Naive thymus-derived CD4-positive, alpha-beta T cell (primary cell): Measurements from ENCODE around the gene TAS2R1. TPM values are rescaled to one million over a fixed set of nuclear protein-coding genes. Genes with fewer than 3 reads are reported as not detected.

Experiments
- ATAC-seq: fragments of 150-1000 bp; cut with Tn5 transposase; 2 replicates; pipeline ENCODE4 v1.10.0; 2021; ENCODE audit warnings: mild to moderate bottlenecking, moderate library complexity
- CTCF ChIA-PET: fragments of 350-600 bp; sonication (Branson Sonifier 250); formaldehyde crosslinking; loops from one replicate; lab custom pipeline; 2021; ENCODE audit warnings: antibody characterized with exemption; lab: Charles Lee
- POLR2A ChIA-PET: fragments of 350-600 bp; sonication (Branson Sonifier 250); formaldehyde crosslinking; loops from one replicate; lab custom pipeline; 2021; ENCODE audit warnings: antibody characterized with exemption, inconsistent platforms; lab: Charles Lee
- DNase-seq, 9 donors: peaks; one replicate each; pipeline versions ENCODE4 v3.0.0 to v3.0.0-alpha.2; 2020 to 2022; ENCODE audit warnings: mixed read lengths in 1 of 9
- H3K27ac ChIP-seq: one replicate; pipeline ENCODE4 v1.7.0; 2013; ENCODE audit warnings: mild to moderate bottlenecking, low read depth, low read length, moderate library complexity
- H3K27me3 ChIP-seq, 2 donors: one replicate each; pipeline ENCODE4 v1.7.0; 2013; ENCODE audit warnings: low read length in 2 of 2, mild to moderate bottlenecking in 2 of 2, moderate library complexity in 2 of 2; ENCODE audit not compliant: control insufficient read depth in 2 of 2, insufficient read depth in 2 of 2
- H3K36me3 ChIP-seq, 3 experiments: 1 replicate in 2 of 3; 2 replicates in 1 of 3; pipeline ENCODE4 v1.7.0; 2013; ENCODE audit warnings: low read length in 3 of 3, mild to moderate bottlenecking in 3 of 3, moderate library complexity in 1 of 3; ENCODE audit not compliant: insufficient read depth in 3 of 3, control insufficient read depth in 2 of 3
- H3K4me1 ChIP-seq, 2 donors: one replicate each; pipeline ENCODE4 v1.7.0; 2013; ENCODE audit warnings: low read length in 2 of 2, mild to moderate bottlenecking in 2 of 2, moderate library complexity in 1 of 2; ENCODE audit not compliant: control insufficient read depth in 2 of 2, insufficient read depth in 2 of 2
- H3K4me3 ChIP-seq: 2 replicates; pipeline ENCODE4 v1.7.0; 2013; ENCODE audit warnings: mild to moderate bottlenecking, low read length
- H3K9me3 ChIP-seq, 3 experiments: 1 replicate in 2 of 3; 2 replicates in 1 of 3; pipeline ENCODE4 v1.7.0; 2013; ENCODE audit warnings: low read length in 3 of 3; ENCODE audit not compliant: control insufficient read depth in 2 of 3
- H3K27ac Mint-ChIP-seq, 9 donors: one replicate each; pipeline ENCODE4 v1.8.0; 2020 to 2022; ENCODE audit warnings: mixed read lengths in 9 of 9, mild to moderate bottlenecking in 8 of 9, moderate library complexity in 5 of 9, inconsistent platforms in 2 of 9
- H3K27me3 Mint-ChIP-seq, 5 donors: one replicate each; pipeline ENCODE4 v1.8.0; 2021 to 2022; ENCODE audit warnings: mixed read lengths in 5 of 5, mild to moderate bottlenecking in 1 of 5
- H3K36me3 Mint-ChIP-seq, 5 donors: one replicate each; pipeline ENCODE4 v1.8.0; 2020 to 2022; ENCODE audit warnings: mixed read lengths in 5 of 5, mild to moderate bottlenecking in 3 of 5, inconsistent platforms in 1 of 5
- H3K4me1 Mint-ChIP-seq, 7 donors: one replicate each; pipeline ENCODE4 v1.8.0; 2020 to 2022; ENCODE audit warnings: mixed read lengths in 7 of 7, mild to moderate bottlenecking in 3 of 7, inconsistent platforms in 1 of 7
- H3K4me3 Mint-ChIP-seq, 10 donors: one replicate each; pipeline ENCODE4 v1.8.0; 2020 to 2022; ENCODE audit warnings: mild to moderate bottlenecking in 10 of 10, mixed read lengths in 10 of 10, moderate library complexity in 6 of 10, inconsistent platforms in 2 of 10
- H3K9me3 Mint-ChIP-seq, 11 donors: one replicate each; pipeline ENCODE4 v1.8.0; 2020 to 2022; ENCODE audit warnings: mixed read lengths in 11 of 11, mild to moderate bottlenecking in 4 of 11, inconsistent platforms in 1 of 11, moderate library complexity in 1 of 11
- intact Hi-C, 2 donors: fragments of 100-400 bp; cut with micrococcal nuclease; formaldehyde crosslinking; loops; one replicate each; pipeline ENCODE4 v1.15.1; 2023
- polyA plus RNA-seq, 2 donors: library from polyadenylated mRNA; unstranded; fragments of 300-500 nt; fragmentation: Illumina TruSeq; gene quantifications; one replicate each; pipeline ENCODE4 v1.2.3, GENCODE V29; 2021
- total RNA-seq, 6 experiments: library from RNA in 5 of 6; stranded (reverse) in 5 of 6; gene quantifications; 1 replicate in 5 of 6; 2 replicates in 1 of 6; pipeline ENCODE4 v1.2.3 and lab custom pipeline; 2021 to 2026

TAS2R1 gene
- not detected for total RNA-seq
- not detected for polyA plus RNA-seq
- not detected for total RNA-seq (lab: John Stamatoyannopoulos, UW)

GRCh38 chr5:9630251-9630650 is at the start of gene TAS2R1:
Gene TAS2R1 (minus strand): TSS chr5:9630351. CDS start chr5:9630032, 319 bp downstream.
- Histone ChIP-seq H3K36me3 (no peaks in the 10 kb centered on the region), H3K4me3 (no peak within 1 kb of the TSS), H3K4me1 (no peaks in the 10 kb centered on the region), H3K27ac (no peak within 1 kb of the TSS), H3K9me3 (no peaks in the 10 kb centered on the region), H3K27me3 (no peaks in the 10 kb centered on the region)
- Mint-ChIP-seq H3K27me3 (peaks cover 0 to 4% (median 0%) of the 10 kb centered on the region in 5 donors), H3K4me3 (no peak within 1 kb of the TSS), H3K36me3 (no peaks in the 10 kb centered on the region), H3K9me3 (peaks cover 0 to 43% (median 8%) of the 10 kb centered on the region in 11 donors), H3K27ac (no peak within 1 kb of the TSS), H3K4me1 (no peaks in the 10 kb centered on the region)
- DNase-seq (no peak), ATAC-seq (no peak)
- ChIA-PET POLR2A (no interaction called here), CTCF (no interaction called here)
- intact Hi-C loops, result no loop called here

GRCh38 chr5:9670371-9670770 is 40.2 kb upstream of the TAS2R1 start:
- H3K4me1 Mint-ChIP-seq, result no peaks in the 10 kb centered on the region

GRCh38 chr5:9667906-9668305 is 37.8 kb upstream of the TAS2R1 start:
- H3K27ac Mint-ChIP-seq, result no peak overlapping the region
- H3K9me3 Mint-ChIP-seq, result peaks cover 0 to 28% (median 7%) of the 10 kb centered on the region in 11 donors
- H3K4me1 Mint-ChIP-seq, result no peaks in the 10 kb centered on the region
- Histone ChIP-seq H3K27ac (no peak overlapping the region), H3K9me3 (no peaks in the 10 kb centered on the region), H3K27me3 (no peaks in the 10 kb centered on the region), H3K36me3 (no peaks in the 10 kb centered on the region), H3K4me3 (no peak overlapping the region), H3K4me1 (no peaks in the 10 kb centered on the region)
- no peaks in the 10 kb centered on the region for H3K36me3 Mint-ChIP-seq
- no peak overlapping the region for H3K4me3 Mint-ChIP-seq
- ATAC-seq (no peak), DNase-seq (no peak)
- intact Hi-C loops, result no loop called here
- ChIA-PET CTCF (no interaction called here), POLR2A (no interaction called here)
- peaks cover 0 to 8% (median 0%) of the 10 kb centered on the region in 5 donors for H3K27me3 Mint-ChIP-seq

More at GRCh38 chr5:9670371-9670770, 40.2 kb upstream of the TAS2R1 start:
- Mint-ChIP-seq H3K4me3 (no peak overlapping the region), H3K27ac (no peak overlapping the region), H3K27me3 (peaks cover 0 to 5% (median 0%) of the 10 kb centered on the region in 5 donors), H3K9me3 (peaks cover 0 to 26% (median 6%) of the 10 kb centered on the region in 11 donors), H3K36me3 (no peaks in the 10 kb centered on the region)
- Histone ChIP-seq H3K27ac (no peak overlapping the region), H3K27me3 (no peaks in the 10 kb centered on the region), H3K9me3 (no peaks in the 10 kb centered on the region), H3K4me1 (no peaks in the 10 kb centered on the region), H3K36me3 (no peaks in the 10 kb centered on the region), H3K4me3 (no peak overlapping the region)
- ATAC-seq, result no peak
- POLR2A ChIA-PET, result no interaction called here
- CTCF ChIA-PET, result no interaction called here
- DNase-seq, result no peak
- intact Hi-C loops, result no loop called here

- no peak overlapping the region for H3K27ac ChIP-seq
- H3K36me3 ChIP-seq, result no peaks in the 10 kb centered on the region
- H3K4me3 ChIP-seq, result no peak overlapping the region
- POLR2A ChIA-PET, result no interaction called here
- Mint-ChIP-seq H3K36me3 (no peaks in the 10 kb centered on the region), H3K4me3 (no peak overlapping the region), H3K9me3 (peaks cover 2 to 30% (median 9%) of the 10 kb centered on the region in 11 donors), H3K27me3 (peaks cover 0 to 8% (median 0%) of the 10 kb centered on the region in 5 donors), H3K4me1 (no peaks in the 10 kb centered on the region), H3K27ac (no peak overlapping the region)
- CTCF ChIA-PET, result no interaction called here
- no peaks in the 10 kb centered on the region for H3K27me3 ChIP-seq
- intact Hi-C loops, result no loop called here
- DNase-seq, result no peak
- H3K4me1 ChIP-seq, result no peaks in the 10 kb centered on the region
- no peaks in the 10 kb centered on the region for H3K9me3 ChIP-seq
- ATAC-seq, result no peak
Measured at GRCh38 chr5:9663891-9664290, 33.7 kb upstream of the TAS2R1 start.

GRCh38 chr5:9661316-9662015 is 31.3 kb upstream of the TAS2R1 start:
- ChIA-PET POLR2A (no interaction called here), CTCF (no interaction called here)
- H3K4me3 Mint-ChIP-seq, result no peak overlapping the region

GRCh38 chr5:9658706-9659105 is 28.6 kb upstream of the TAS2R1 start:
- DNase-seq (no peak), ATAC-seq (no peak)
- no peaks in the 10 kb centered on the region for H3K27me3 Mint-ChIP-seq
- no peaks in the 10 kb centered on the region for H3K4me1 Mint-ChIP-seq
- POLR2A ChIA-PET, result no interaction called here
- H3K27me3 ChIP-seq, result no peaks in the 10 kb centered on the region
- H3K36me3 ChIP-seq, result no peaks in the 10 kb centered on the region
- no peak overlapping the region for H3K27ac Mint-ChIP-seq
- H3K9me3 ChIP-seq, result no peaks in the 10 kb centered on the region
- no peak overlapping the region for H3K4me3 ChIP-seq
- no peak overlapping the region for H3K4me3 Mint-ChIP-seq
- H3K9me3 Mint-ChIP-seq, result peaks cover 0 to 5% (median 0%) of the 10 kb centered on the region in 11 donors
- no peaks in the 10 kb centered on the region for H3K36me3 Mint-ChIP-seq
- no peaks in the 10 kb centered on the region for H3K4me1 ChIP-seq
- intact Hi-C loops, result no loop called here
- CTCF ChIA-PET, result no interaction called here
- no peak overlapping the region for H3K27ac ChIP-seq

More at GRCh38 chr5:9661316-9662015, 31.3 kb upstream of the TAS2R1 start:
- Histone ChIP-seq H3K4me1 (no peaks in the 10 kb centered on the region), H3K27me3 (no peaks in the 10 kb centered on the region), H3K9me3 (no peaks in the 10 kb centered on the region), H3K4me3 (no peak overlapping the region), H3K27ac (no peak overlapping the region), H3K36me3 (no peaks in the 10 kb centered on the region)
- Mint-ChIP-seq H3K36me3 (no peaks in the 10 kb centered on the region), H3K27ac (no peak overlapping the region), H3K9me3 (peaks cover 0 to 13% (median 3%) of the 10 kb centered on the region in 11 donors), H3K27me3 (peaks cover 0 to 8% (median 0%) of the 10 kb centered on the region in 5 donors), H3K4me1 (no peaks in the 10 kb centered on the region)
- no peak for ATAC-seq
- intact Hi-C loops, result no loop called here
- DNase-seq, result no peak

- no peaks in the 10 kb centered on the region for H3K4me1 Mint-ChIP-seq
- H3K36me3 Mint-ChIP-seq, result no peaks in the 10 kb centered on the region
- H3K4me3 Mint-ChIP-seq, result no peak overlapping the region
- POLR2A ChIA-PET, result no interaction called here
- H3K9me3 ChIP-seq, result no peaks in the 10 kb centered on the region
- peaks cover 0 to 6% (median 0%) of the 10 kb centered on the region in 11 donors for H3K9me3 Mint-ChIP-seq
- no peak overlapping the region for H3K4me3 ChIP-seq
- H3K27ac Mint-ChIP-seq, result no peak overlapping the region
- no peak overlapping the region for H3K27ac ChIP-seq
- no peaks in the 10 kb centered on the region for H3K36me3 ChIP-seq
- no peaks in the 10 kb centered on the region for H3K27me3 ChIP-seq
- no peaks in the 10 kb centered on the region for H3K27me3 Mint-ChIP-seq
- intact Hi-C loops, result no loop called here
- ATAC-seq (no peak), DNase-seq (no peak)
- CTCF ChIA-PET, result no interaction called here
- H3K4me1 ChIP-seq, result no peaks in the 10 kb centered on the region
Measured at GRCh38 chr5:9657819-9658218, 27.7 kb upstream of the TAS2R1 start.
